HepG2 (cell line): ENCODE data around the gene DYSF.

Experiments
- ARNT ChIP-seq: fragments of 450-650 bp; IDR thresholded peaks from 2 replicates; pipeline ENCODE4 v1.6.1; 2017
- EZH2 ChIP-seq: conservative IDR thresholded peaks from 2 replicates; pipeline ENCODE4 v1.6.1; 2012; ENCODE audit warnings: mild to moderate bottlenecking, low read depth, low read length, moderate library complexity
- FOXA1 ChIP-seq, 2 experiments: fragments of 450-650 bp in 1 of 2; sonication (generic) in 1 of 2; formaldehyde crosslinking in 1 of 2; IDR thresholded peaks; 2 replicates each; pipeline versions ENCODE4 v1.4.0 to v1.6.1; 2016 to 2020; ENCODE audit warnings: missing genetic modification reagents in 1 of 2

GRCh38 chr2:71680925-71681324 is 227.6 kb downstream of the DYSF start:
- TF ChIP-seq FOXA1 (IDR thresholded peaks at IDR 0.05), result no peak
- no peak for TF ChIP-seq FOXA1 (CRISPR knock-in tag; IDR thresholded peaks at IDR 0.05)
- TF ChIP-seq EZH2, result no peak
- no peak for TF ChIP-seq ARNT
